ENCODE measurements around the gene TRAF3.

DNA sequence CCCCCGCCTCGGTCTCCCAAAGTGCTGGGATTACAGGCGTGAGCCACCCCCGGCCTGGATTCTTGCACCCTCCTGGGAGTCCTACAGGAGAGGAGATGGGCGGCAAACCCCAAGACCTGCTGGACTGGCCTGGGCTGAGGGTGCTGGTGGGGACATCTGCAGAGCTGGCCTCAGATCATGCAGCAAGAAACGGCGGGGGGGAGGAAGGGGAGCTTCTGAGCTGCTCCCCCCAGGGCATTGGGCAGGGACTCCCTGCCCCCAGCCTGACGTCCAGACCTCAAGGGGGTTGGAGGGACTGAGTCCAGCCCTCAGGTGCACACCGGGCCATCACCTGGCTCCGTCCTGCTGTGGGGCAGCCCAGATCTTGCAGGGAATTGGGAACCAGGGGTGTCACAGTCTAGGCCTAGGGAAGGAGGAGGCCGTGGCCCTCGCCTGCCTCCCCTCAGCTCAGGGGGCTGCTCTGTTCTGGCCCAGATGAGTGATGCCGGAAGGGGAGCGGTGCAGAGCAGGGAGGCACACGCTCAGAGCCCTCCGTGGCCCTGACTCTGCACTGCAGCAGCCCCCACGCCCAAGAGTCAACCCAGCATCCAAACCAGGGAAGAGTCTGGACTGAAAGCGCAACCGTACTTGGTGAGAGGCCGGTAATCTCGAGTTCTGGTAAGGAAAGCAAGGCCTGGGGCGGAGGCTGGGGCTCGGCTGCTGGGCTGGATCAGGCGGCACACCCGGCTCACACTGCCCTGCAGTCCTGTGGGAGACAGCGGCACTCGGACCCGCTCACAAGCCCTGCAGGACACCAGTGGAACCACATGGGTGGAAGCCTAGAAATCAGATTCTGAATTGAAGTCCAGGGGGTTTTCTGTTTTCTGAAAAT, 136.3 kb downstream of the TRAF3 start:
- TF ChIP-seq, protein P1, sequence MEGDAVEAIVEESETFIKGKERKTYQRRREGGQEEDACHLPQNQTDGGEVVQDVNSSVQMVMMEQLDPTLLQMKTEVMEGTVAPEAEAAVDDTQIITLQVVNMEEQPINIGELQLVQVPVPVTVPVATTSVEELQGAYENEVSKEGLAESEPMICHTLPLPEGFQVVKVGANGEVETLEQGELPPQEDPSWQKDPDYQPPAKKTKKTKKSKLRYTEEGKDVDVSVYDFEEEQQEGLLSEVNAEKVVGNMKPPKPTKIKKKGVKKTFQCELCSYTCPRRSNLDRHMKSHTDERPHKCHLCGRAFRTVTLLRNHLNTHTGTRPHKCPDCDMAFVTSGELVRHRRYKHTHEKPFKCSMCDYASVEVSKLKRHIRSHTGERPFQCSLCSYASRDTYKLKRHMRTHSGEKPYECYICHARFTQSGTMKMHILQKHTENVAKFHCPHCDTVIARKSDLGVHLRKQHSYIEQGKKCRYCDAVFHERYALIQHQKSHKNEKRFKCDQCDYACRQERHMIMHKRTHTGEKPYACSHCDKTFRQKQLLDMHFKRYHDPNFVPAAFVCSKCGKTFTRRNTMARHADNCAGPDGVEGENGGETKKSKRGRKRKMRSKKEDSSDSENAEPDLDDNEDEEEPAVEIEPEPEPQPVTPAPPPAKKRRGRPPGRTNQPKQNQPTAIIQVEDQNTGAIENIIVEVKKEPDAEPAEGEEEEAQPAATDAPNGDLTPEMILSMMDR (conservative IDR thresholded peaks at IDR 0.05; ENCODE audit: low read depth, low read length), result no peak
- no peak for TF ChIP-seq EZH2 (IDR thresholded peaks at IDR 0.05; ENCODE audit: borderline replicate concordance, low read depth, low read length, poor library complexity, severe bottlenecking)

Data from A673 (cell line).